ENCODE data around the gene HBG2.

Gene HBG2

DNA sequence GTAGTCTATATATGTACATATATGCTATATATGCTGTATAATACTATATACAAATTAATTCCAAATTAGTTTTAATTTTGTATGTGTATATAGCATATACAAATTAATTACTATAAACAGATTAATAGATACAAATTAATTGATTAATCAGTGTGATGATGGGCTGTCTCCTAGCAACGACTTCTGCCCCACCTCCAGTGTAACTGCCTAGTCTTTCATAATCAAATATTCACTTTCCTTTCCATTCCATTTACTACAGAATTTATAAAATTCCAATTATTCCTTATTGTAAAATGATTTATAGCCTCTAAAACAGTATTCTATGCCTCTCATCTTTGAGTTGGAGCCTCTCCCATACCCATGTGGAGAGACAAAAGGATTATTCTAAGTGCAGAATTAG is 21.3 kb downstream of the HBG2 start:
- DNase-seq (ENCODE audit: low read depth in 1 of 2, low spot score in 1 of 2): no peak
- no peaks in the 10 kb centered on the region for H3K27me3 ChIP-seq (ENCODE audit: insufficient read depth, poor library complexity, severe bottlenecking)
- TF ChIP-seq, protein P1, sequence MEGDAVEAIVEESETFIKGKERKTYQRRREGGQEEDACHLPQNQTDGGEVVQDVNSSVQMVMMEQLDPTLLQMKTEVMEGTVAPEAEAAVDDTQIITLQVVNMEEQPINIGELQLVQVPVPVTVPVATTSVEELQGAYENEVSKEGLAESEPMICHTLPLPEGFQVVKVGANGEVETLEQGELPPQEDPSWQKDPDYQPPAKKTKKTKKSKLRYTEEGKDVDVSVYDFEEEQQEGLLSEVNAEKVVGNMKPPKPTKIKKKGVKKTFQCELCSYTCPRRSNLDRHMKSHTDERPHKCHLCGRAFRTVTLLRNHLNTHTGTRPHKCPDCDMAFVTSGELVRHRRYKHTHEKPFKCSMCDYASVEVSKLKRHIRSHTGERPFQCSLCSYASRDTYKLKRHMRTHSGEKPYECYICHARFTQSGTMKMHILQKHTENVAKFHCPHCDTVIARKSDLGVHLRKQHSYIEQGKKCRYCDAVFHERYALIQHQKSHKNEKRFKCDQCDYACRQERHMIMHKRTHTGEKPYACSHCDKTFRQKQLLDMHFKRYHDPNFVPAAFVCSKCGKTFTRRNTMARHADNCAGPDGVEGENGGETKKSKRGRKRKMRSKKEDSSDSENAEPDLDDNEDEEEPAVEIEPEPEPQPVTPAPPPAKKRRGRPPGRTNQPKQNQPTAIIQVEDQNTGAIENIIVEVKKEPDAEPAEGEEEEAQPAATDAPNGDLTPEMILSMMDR (IDR thresholded peaks at IDR 0.05; ENCODE audit: insufficient read depth, low read length): no peak
- TF ChIP-seq, protein P2, sequence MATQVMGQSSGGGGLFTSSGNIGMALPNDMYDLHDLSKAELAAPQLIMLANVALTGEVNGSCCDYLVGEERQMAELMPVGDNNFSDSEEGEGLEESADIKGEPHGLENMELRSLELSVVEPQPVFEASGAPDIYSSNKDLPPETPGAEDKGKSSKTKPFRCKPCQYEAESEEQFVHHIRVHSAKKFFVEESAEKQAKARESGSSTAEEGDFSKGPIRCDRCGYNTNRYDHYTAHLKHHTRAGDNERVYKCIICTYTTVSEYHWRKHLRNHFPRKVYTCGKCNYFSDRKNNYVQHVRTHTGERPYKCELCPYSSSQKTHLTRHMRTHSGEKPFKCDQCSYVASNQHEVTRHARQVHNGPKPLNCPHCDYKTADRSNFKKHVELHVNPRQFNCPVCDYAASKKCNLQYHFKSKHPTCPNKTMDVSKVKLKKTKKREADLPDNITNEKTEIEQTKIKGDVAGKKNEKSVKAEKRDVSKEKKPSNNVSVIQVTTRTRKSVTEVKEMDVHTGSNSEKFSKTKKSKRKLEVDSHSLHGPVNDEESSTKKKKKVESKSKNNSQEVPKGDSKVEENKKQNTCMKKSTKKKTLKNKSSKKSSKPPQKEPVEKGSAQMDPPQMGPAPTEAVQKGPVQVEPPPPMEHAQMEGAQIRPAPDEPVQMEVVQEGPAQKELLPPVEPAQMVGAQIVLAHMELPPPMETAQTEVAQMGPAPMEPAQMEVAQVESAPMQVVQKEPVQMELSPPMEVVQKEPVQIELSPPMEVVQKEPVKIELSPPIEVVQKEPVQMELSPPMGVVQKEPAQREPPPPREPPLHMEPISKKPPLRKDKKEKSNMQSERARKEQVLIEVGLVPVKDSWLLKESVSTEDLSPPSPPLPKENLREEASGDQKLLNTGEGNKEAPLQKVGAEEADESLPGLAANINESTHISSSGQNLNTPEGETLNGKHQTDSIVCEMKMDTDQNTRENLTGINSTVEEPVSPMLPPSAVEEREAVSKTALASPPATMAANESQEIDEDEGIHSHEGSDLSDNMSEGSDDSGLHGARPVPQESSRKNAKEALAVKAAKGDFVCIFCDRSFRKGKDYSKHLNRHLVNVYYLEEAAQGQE (IDR thresholded peaks at IDR 0.05; ENCODE audit: insufficient replicate concordance, low read depth): no peak
- no peak for TF ChIP-seq POLR2AphosphoS5 (IDR thresholded peaks at IDR 0.05; ENCODE audit: low read depth)
- no peak for TF ChIP-seq GABPA (IDR thresholded peaks at IDR 0.05; ENCODE audit: low read depth)
- no peak overlapping the region for H3K27ac ChIP-seq (replicated peaks)
- no peak overlapping the region for H3K4me3 ChIP-seq (replicated peaks; ENCODE audit: insufficient read depth, low read length)

DNA sequence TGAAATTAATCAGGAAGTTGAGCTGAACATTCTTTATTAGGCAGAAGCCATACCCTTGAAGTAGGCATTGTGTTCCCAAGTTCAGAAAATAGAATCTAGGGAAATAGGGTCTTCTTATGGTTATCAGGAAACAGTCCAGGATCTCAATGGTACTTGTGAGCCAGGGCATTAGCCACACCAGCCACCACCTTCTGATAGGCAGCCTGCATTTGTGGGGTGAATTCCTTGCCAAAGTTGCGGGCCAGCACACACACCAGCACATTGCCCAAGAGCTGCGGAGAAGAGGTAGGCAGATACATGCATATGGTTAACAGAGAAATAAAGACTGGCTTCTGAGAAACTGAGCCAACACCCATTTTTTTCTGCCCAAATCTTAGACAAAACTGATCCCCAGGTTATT is 21.8 kb downstream of the HBG2 start:
- TF ChIP-seq, protein P2 (IDR thresholded peaks at IDR 0.05; ENCODE audit: insufficient replicate concordance, low read depth): no peak
- no peak for TF ChIP-seq POLR2AphosphoS5 (IDR thresholded peaks at IDR 0.05; ENCODE audit: low read depth)
- TF ChIP-seq, protein P1 (IDR thresholded peaks at IDR 0.05; ENCODE audit: insufficient read depth, low read length): no peak
- no peak for TF ChIP-seq SPI1 (IDR thresholded peaks at IDR 0.05; ENCODE audit: borderline replicate concordance, low read depth)
- no peak for TF ChIP-seq GABPA (IDR thresholded peaks at IDR 0.05; ENCODE audit: low read depth)
- peaks cover 3% of the 10 kb centered on the region for H3K27me3 ChIP-seq (ENCODE audit: insufficient read depth, poor library complexity, severe bottlenecking)
- H3K4me3 ChIP-seq (replicated peaks; ENCODE audit: insufficient read depth, low read length): no peak overlapping the region
- DNase-seq (ENCODE audit: low read depth in 1 of 2, low spot score in 1 of 2): no peak
- H3K27ac ChIP-seq (replicated peaks): no peak overlapping the region

DNA sequence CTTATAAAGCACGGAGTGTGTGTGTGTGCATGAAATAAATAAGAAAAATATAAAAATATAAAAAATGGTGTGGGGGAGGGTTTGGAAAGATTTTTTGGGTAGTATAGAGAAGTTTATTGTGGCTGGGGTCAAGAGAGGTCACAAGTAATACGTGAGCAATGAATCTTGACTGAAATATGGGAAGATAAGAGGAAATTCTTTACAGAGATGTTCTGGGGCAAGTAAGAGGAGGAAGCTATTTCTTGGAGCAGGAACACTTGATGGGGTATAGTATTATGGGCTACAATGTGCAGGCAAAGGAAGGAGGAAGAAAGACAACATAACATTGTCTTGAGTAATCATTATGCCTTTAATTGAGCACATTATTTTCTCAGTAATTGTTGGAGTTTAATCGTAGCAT is 22.4 kb downstream of the HBG2 start:
- DNase-seq (ENCODE audit: low read depth in 1 of 2, low spot score in 1 of 2): no peak
- TF ChIP-seq, protein P2 (IDR thresholded peaks at IDR 0.05; ENCODE audit: insufficient replicate concordance, low read depth): no peak
- TF ChIP-seq SPI1 (IDR thresholded peaks at IDR 0.05; ENCODE audit: borderline replicate concordance, low read depth): no peak

DNA sequence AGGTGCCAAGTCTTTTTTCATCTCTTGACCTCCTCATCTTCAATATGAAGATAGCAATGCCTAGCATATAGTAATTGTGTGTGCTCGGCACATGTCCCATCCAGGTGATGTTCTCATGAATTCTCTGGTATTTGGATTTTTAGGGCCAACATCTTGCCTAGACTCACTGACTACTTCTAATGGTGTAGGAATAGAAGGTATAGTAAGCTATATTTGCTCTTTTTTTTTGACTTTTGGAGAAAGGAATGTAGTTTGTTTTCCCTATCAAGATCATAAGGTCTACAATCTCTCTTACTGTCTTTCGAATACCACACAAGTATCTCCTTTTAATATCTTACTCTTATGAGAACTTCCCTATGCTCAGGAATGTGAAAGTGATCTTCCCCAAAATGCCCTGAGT is 23.5 kb downstream of the HBG2 start:
- DNase-seq (ENCODE audit: low read depth in 1 of 2, low spot score in 1 of 2): no peak
- TF ChIP-seq GABPA (IDR thresholded peaks at IDR 0.05; ENCODE audit: low read depth) (no peak), POLR2AphosphoS5 (IDR thresholded peaks at IDR 0.05; ENCODE audit: low read depth) (no peak), SPI1 (IDR thresholded peaks at IDR 0.05; ENCODE audit: borderline replicate concordance, low read depth) (no peak)
- TF ChIP-seq, protein P1 (IDR thresholded peaks at IDR 0.05; ENCODE audit: insufficient read depth, low read length): no peak
- TF ChIP-seq, protein P2 (IDR thresholded peaks at IDR 0.05; ENCODE audit: insufficient replicate concordance, low read depth): no peak
- Histone ChIP-seq H3K27me3 (ENCODE audit: insufficient read depth, poor library complexity, severe bottlenecking) (peaks cover 3% of the 10 kb centered on the region), H3K27ac (replicated peaks) (no peak overlapping the region), H3K4me3 (replicated peaks; ENCODE audit: insufficient read depth, low read length) (no peak overlapping the region)

More for the DNA sequence above, 22.4 kb downstream of the HBG2 start:
- Histone ChIP-seq H3K27me3 (ENCODE audit: insufficient read depth, poor library complexity, severe bottlenecking) (peaks cover 3% of the 10 kb centered on the region), H3K27ac (replicated peaks) (no peak overlapping the region), H3K4me3 (replicated peaks; ENCODE audit: insufficient read depth, low read length) (no peak overlapping the region)
